Stimulated activated memory B cell treated with anti-CD40 and anti-IgM and Interleukin-4, amounts not matched to agents 10 μg/mL and 1 μg/mL and 100 μg/mL, for 72 hours (primary cell): Measurements from ENCODE around the gene DOCK2.
"Not testable (repeated sequence)": the region's sequence is repeated elsewhere in the genome, so short reads cannot be mapped to it uniquely, and the experiment has no call there.

Source experiments
- ATAC-seq: fragments of 150-1000 bp; cut with Tn5 transposase; 2 replicates; pipeline ENCODE4 v1.10.0; 2021
- H3K27ac Mint-ChIP-seq: one replicate; pipeline ENCODE4 v1.8.0; 2022; ENCODE audit warnings: mild to moderate bottlenecking, mixed read lengths
- H3K27me3 Mint-ChIP-seq: one replicate; pipeline ENCODE4 v1.8.0; 2022; ENCODE audit warnings: mixed read lengths
- H3K36me3 Mint-ChIP-seq: one replicate; pipeline ENCODE4 v1.8.0; 2022; ENCODE audit warnings: mixed read lengths
- H3K4me1 Mint-ChIP-seq: one replicate; pipeline ENCODE4 v1.8.0; 2022; ENCODE audit warnings: mixed read lengths
- H3K4me3 Mint-ChIP-seq: one replicate; pipeline ENCODE4 v1.8.0; 2022; ENCODE audit warnings: mild to moderate bottlenecking, moderate library complexity, mixed read lengths
- H3K9me3 Mint-ChIP-seq: one replicate; pipeline ENCODE4 v1.8.0; 2022; ENCODE audit warnings: mixed read lengths

DOCK2 gene

GRCh38 chr5:169832845-169833244, 195.8 kb downstream of the DOCK2 start:
- Mint-ChIP-seq H3K4me1 (peaks cover 31% of the 10 kb centered on the region), H3K36me3 (peaks cover 40% of the 10 kb centered on the region), H3K9me3 (no peaks in the 10 kb centered on the region), H3K27ac (peak overlapping the region; percentile 52), H3K4me3 (no peak overlapping the region), H3K27me3 (no peaks in the 10 kb centered on the region)
- ATAC-seq = no peak

GRCh38 chr5:169833681-169834292, 196.7 kb downstream of the DOCK2 start:
- peaks cover 29% of the 10 kb centered on the region for H3K4me1 Mint-ChIP-seq
- H3K36me3 Mint-ChIP-seq = peaks cover 40% of the 10 kb centered on the region
- not testable (repeated sequence) for H3K4me3 Mint-ChIP-seq

GRCh38 chr5:169834540-169834939, 197.5 kb downstream of the DOCK2 start:
- peak overlapping the region; percentile 43 for H3K27ac Mint-ChIP-seq
- ATAC-seq = not testable (repeated sequence)

More at GRCh38 chr5:169833681-169834292, 196.7 kb downstream of the DOCK2 start:
- not testable (repeated sequence) for H3K9me3 Mint-ChIP-seq, H3K27me3 Mint-ChIP-seq, ATAC-seq
- H3K27ac Mint-ChIP-seq = peak overlapping the region; percentile 52

GRCh38 chr5:169836835-169837536, 199.9 kb downstream of the DOCK2 start:
- Mint-ChIP-seq H3K27me3 (no peaks in the 10 kb centered on the region), H3K27ac (no peak overlapping the region), H3K4me3 (no peak overlapping the region), H3K36me3 (peaks cover 52% of the 10 kb centered on the region), H3K9me3 (no peaks in the 10 kb centered on the region), H3K4me1 (peaks cover 26% of the 10 kb centered on the region)
- ATAC-seq = no peak

More at GRCh38 chr5:169834540-169834939, 197.5 kb downstream of the DOCK2 start:
- not testable (repeated sequence) for H3K9me3 Mint-ChIP-seq, H3K27me3 Mint-ChIP-seq, H3K4me3 Mint-ChIP-seq
- Mint-ChIP-seq H3K36me3 (peaks cover 38% of the 10 kb centered on the region), H3K4me1 (peaks cover 28% of the 10 kb centered on the region)

GRCh38 chr5:169837686-169838085, 200.6 kb downstream of the DOCK2 start:
- no peak for ATAC-seq
- peaks cover 52% of the 10 kb centered on the region for H3K36me3 Mint-ChIP-seq
- no peaks in the 10 kb centered on the region for H3K27me3 Mint-ChIP-seq
- peak overlapping the region; percentile 38 for H3K27ac Mint-ChIP-seq
- H3K4me3 Mint-ChIP-seq = no peak overlapping the region
- no peaks in the 10 kb centered on the region for H3K9me3 Mint-ChIP-seq
- peaks cover 19% of the 10 kb centered on the region for H3K4me1 Mint-ChIP-seq

- H3K4me1 Mint-ChIP-seq = peaks cover 18% of the 10 kb centered on the region
- peak overlapping the region; percentile 38 for H3K27ac Mint-ChIP-seq
- no peak for ATAC-seq
- no peak overlapping the region for H3K4me3 Mint-ChIP-seq
- H3K27me3 Mint-ChIP-seq = no peaks in the 10 kb centered on the region
- no peaks in the 10 kb centered on the region for H3K9me3 Mint-ChIP-seq
- H3K36me3 Mint-ChIP-seq = peaks cover 60% of the 10 kb centered on the region
Observed at GRCh38 chr5:169838688-169839087, 201.6 kb downstream of the DOCK2 start.

GRCh38 chr5:169840405-169840804, 203.3 kb downstream of the DOCK2 start:
- H3K27me3 Mint-ChIP-seq = no peaks in the 10 kb centered on the region
- H3K27ac Mint-ChIP-seq = no peak overlapping the region
- peaks cover 18% of the 10 kb centered on the region for H3K4me1 Mint-ChIP-seq
- H3K9me3 Mint-ChIP-seq = no peaks in the 10 kb centered on the region
- H3K4me3 Mint-ChIP-seq = no peak overlapping the region
- H3K36me3 Mint-ChIP-seq = peaks cover 71% of the 10 kb centered on the region
- ATAC-seq = no peak

- H3K4me1 Mint-ChIP-seq = peaks cover 16% of the 10 kb centered on the region
- H3K36me3 Mint-ChIP-seq = peaks cover 85% of the 10 kb centered on the region
- no peaks in the 10 kb centered on the region for H3K9me3 Mint-ChIP-seq
- ATAC-seq = no peak
- no peaks in the 10 kb centered on the region for H3K27me3 Mint-ChIP-seq
- no peak overlapping the region for H3K4me3 Mint-ChIP-seq
- H3K27ac Mint-ChIP-seq = peak overlapping the region; percentile 15
Observed at GRCh38 chr5:169842699-169843098, 205.6 kb downstream of the DOCK2 start.

- Mint-ChIP-seq H3K4me3 (no peak overlapping the region), H3K36me3 (peaks cover 92% of the 10 kb centered on the region), H3K27ac (no peak overlapping the region), H3K9me3 (peaks cover 15% of the 10 kb centered on the region), H3K4me1 (peaks cover 16% of the 10 kb centered on the region), H3K27me3 (no peaks in the 10 kb centered on the region)
- no peak for ATAC-seq
Observed at GRCh38 chr5:169847519-169847918, 210.4 kb downstream of the DOCK2 start.

GRCh38 chr5:169848271-169848670, 211.2 kb downstream of the DOCK2 start:
- peaks cover 16% of the 10 kb centered on the region for H3K4me1 Mint-ChIP-seq
- no peak overlapping the region for H3K4me3 Mint-ChIP-seq
- H3K27ac Mint-ChIP-seq = no peak overlapping the region
- no peaks in the 10 kb centered on the region for H3K27me3 Mint-ChIP-seq
- ATAC-seq = no peak
- H3K36me3 Mint-ChIP-seq = peaks cover 92% of the 10 kb centered on the region
- peaks cover 15% of the 10 kb centered on the region for H3K9me3 Mint-ChIP-seq

GRCh38 chr5:169848792-169849191, 211.7 kb downstream of the DOCK2 start:
- Mint-ChIP-seq H3K36me3 (peaks cover 90% of the 10 kb centered on the region), H3K9me3 (peaks cover 15% of the 10 kb centered on the region), H3K27me3 (no peaks in the 10 kb centered on the region), H3K27ac (no peak overlapping the region), H3K4me3 (no peak overlapping the region), H3K4me1 (peaks cover 16% of the 10 kb centered on the region)
- no peak for ATAC-seq

GRCh38 chr5:169850409-169850808, 213.3 kb downstream of the DOCK2 start:
- Mint-ChIP-seq H3K27ac (no peak overlapping the region), H3K27me3 (no peaks in the 10 kb centered on the region), H3K4me3 (no peak overlapping the region), H3K36me3 (peaks cover 90% of the 10 kb centered on the region), H3K9me3 (peaks cover 15% of the 10 kb centered on the region), H3K4me1 (peaks cover 12% of the 10 kb centered on the region)
- ATAC-seq = no peak

GRCh38 chr5:169851321-169851850, 214.3 kb downstream of the DOCK2 start:
- Mint-ChIP-seq H3K27me3 (no peaks in the 10 kb centered on the region), H3K36me3 (peaks cover 94% of the 10 kb centered on the region), H3K4me1 (peaks cover 15% of the 10 kb centered on the region), H3K27ac (no peak overlapping the region), H3K9me3 (peaks cover 15% of the 10 kb centered on the region), H3K4me3 (no peak overlapping the region)
- no peak for ATAC-seq

GRCh38 chr5:169856571-169856970, 219.5 kb downstream of the DOCK2 start:
- ATAC-seq = no peak

GRCh38 chr5:169860585-169860984, 223.5 kb downstream of the DOCK2 start:
- Mint-ChIP-seq H3K4me1 (peaks cover 21% of the 10 kb centered on the region), H3K27me3 (no peaks in the 10 kb centered on the region), H3K36me3 (peaks cover 34% of the 10 kb centered on the region), H3K4me3 (no peak overlapping the region), H3K9me3 (no peaks in the 10 kb centered on the region), H3K27ac (no peak overlapping the region)
- no peak for ATAC-seq

More at GRCh38 chr5:169856571-169856970, 219.5 kb downstream of the DOCK2 start:
- H3K4me3 Mint-ChIP-seq = no peak overlapping the region
- no peak overlapping the region for H3K27ac Mint-ChIP-seq
- H3K36me3 Mint-ChIP-seq = peaks cover 64% of the 10 kb centered on the region
- H3K9me3 Mint-ChIP-seq = peaks cover 3% of the 10 kb centered on the region
- peaks cover 30% of the 10 kb centered on the region for H3K4me1 Mint-ChIP-seq
- H3K27me3 Mint-ChIP-seq = no peaks in the 10 kb centered on the region

- H3K27ac Mint-ChIP-seq = no peak overlapping the region
- H3K4me1 Mint-ChIP-seq = peaks cover 18% of the 10 kb centered on the region
- H3K4me3 Mint-ChIP-seq = no peak overlapping the region
- peaks cover 31% of the 10 kb centered on the region for H3K36me3 Mint-ChIP-seq
- H3K9me3 Mint-ChIP-seq = no peaks in the 10 kb centered on the region
- no peaks in the 10 kb centered on the region for H3K27me3 Mint-ChIP-seq
- ATAC-seq = no peak
Observed at GRCh38 chr5:169861433-169861832, 224.4 kb downstream of the DOCK2 start.
